Measurements from ENCODE around the gene PIP5K1B.

PIP5K1B gene

GRCh38 chr9:68860419-68860818 is 155.4 kb downstream of the PIP5K1B start:
- no peaks in the 10 kb centered on the region for H3K27me3 ChIP-seq (ENCODE audit: control insufficient read depth, insufficient read depth, low read length)
- H3K9ac ChIP-seq (ENCODE audit: low read depth, low read length): no peak overlapping the region
- no peak overlapping the region for H3K27ac ChIP-seq (ENCODE audit: low read depth, low read length)
- H3K36me3 ChIP-seq (ENCODE audit: control insufficient read depth, insufficient read depth, low read length): no peaks in the 10 kb centered on the region
- H3K4me3 ChIP-seq (ENCODE audit: low read depth, low read length): no peak overlapping the region
- peaks cover 3% of the 10 kb centered on the region; the same call in 1 of the 2 replicates for H3K4me1 ChIP-seq (ENCODE audit: control insufficient read depth, insufficient read depth, low read length)
- H3K9me3 ChIP-seq (ENCODE audit: control insufficient read depth, insufficient read depth, low read length): no peaks in the 10 kb centered on the region

- H3K4me1 ChIP-seq (ENCODE audit: control insufficient read depth, insufficient read depth, low read length): peaks cover 8% of the 10 kb centered on the region; the same call in 1 of the 2 replicates
- H3K9ac ChIP-seq (ENCODE audit: low read depth, low read length): no peak overlapping the region
- H3K27ac ChIP-seq (ENCODE audit: low read depth, low read length): no peak overlapping the region
- no peaks in the 10 kb centered on the region for H3K27me3 ChIP-seq (ENCODE audit: control insufficient read depth, insufficient read depth, low read length)
- no peak overlapping the region for H3K4me3 ChIP-seq (ENCODE audit: low read depth, low read length)
- H3K36me3 ChIP-seq (ENCODE audit: control insufficient read depth, insufficient read depth, low read length): no peaks in the 10 kb centered on the region
- H3K9me3 ChIP-seq (ENCODE audit: control insufficient read depth, insufficient read depth, low read length): no peaks in the 10 kb centered on the region
These were observed 156.4 kb downstream of the PIP5K1B start for GRCh38 chr9:68861436-68861835.

GRCh38 chr9:68867066-68867465 is 162.0 kb downstream of the PIP5K1B start:
- Histone ChIP-seq H3K27me3 (ENCODE audit: control insufficient read depth, insufficient read depth, low read length) (no peaks in the 10 kb centered on the region), H3K27ac (ENCODE audit: low read depth, low read length) (no peak overlapping the region), H3K4me3 (ENCODE audit: low read depth, low read length) (no peak overlapping the region)

GRCh38 chr9:68869022-68869421 is 164.0 kb downstream of the PIP5K1B start:
- H3K27me3 ChIP-seq (ENCODE audit: control insufficient read depth, insufficient read depth, low read length): no peaks in the 10 kb centered on the region
- no peak overlapping the region for H3K27ac ChIP-seq (ENCODE audit: low read depth, low read length)
- H3K4me1 ChIP-seq (ENCODE audit: control insufficient read depth, insufficient read depth, low read length): peaks cover 61% of the 10 kb centered on the region
- H3K9me3 ChIP-seq (ENCODE audit: control insufficient read depth, insufficient read depth, low read length): no peaks in the 10 kb centered on the region
- H3K9ac ChIP-seq (ENCODE audit: low read depth, low read length): no peak overlapping the region
- no peak overlapping the region for H3K4me3 ChIP-seq (ENCODE audit: low read depth, low read length)
- no peaks in the 10 kb centered on the region for H3K36me3 ChIP-seq (ENCODE audit: control insufficient read depth, insufficient read depth, low read length)

More at GRCh38 chr9:68867066-68867465, 162.0 kb downstream of the PIP5K1B start:
- Histone ChIP-seq H3K36me3 (ENCODE audit: control insufficient read depth, insufficient read depth, low read length) (no peaks in the 10 kb centered on the region), H3K9ac (ENCODE audit: low read depth, low read length) (no peak overlapping the region), H3K4me1 (ENCODE audit: control insufficient read depth, insufficient read depth, low read length) (peaks cover 46% of the 10 kb centered on the region), H3K9me3 (ENCODE audit: control insufficient read depth, insufficient read depth, low read length) (no peaks in the 10 kb centered on the region)

GRCh38 chr9:68870086-68870485 is 165.0 kb downstream of the PIP5K1B start:
- H3K27ac ChIP-seq (ENCODE audit: low read depth, low read length): no peak overlapping the region
- H3K9ac ChIP-seq (ENCODE audit: low read depth, low read length): 0 out of 2 replicates have a peak overlapping the region, but pooled peaks have one; percentile 2
- no peaks in the 10 kb centered on the region for H3K36me3 ChIP-seq (ENCODE audit: control insufficient read depth, insufficient read depth, low read length)
- no peaks in the 10 kb centered on the region for H3K27me3 ChIP-seq (ENCODE audit: control insufficient read depth, insufficient read depth, low read length)
- no peaks in the 10 kb centered on the region for H3K9me3 ChIP-seq (ENCODE audit: control insufficient read depth, insufficient read depth, low read length)
- peaks cover 72% of the 10 kb centered on the region for H3K4me1 ChIP-seq (ENCODE audit: control insufficient read depth, insufficient read depth, low read length)
- H3K4me3 ChIP-seq (ENCODE audit: low read depth, low read length): no peak overlapping the region

GRCh38 chr9:68871236-68871635 is 166.2 kb downstream of the PIP5K1B start:
- Histone ChIP-seq H3K36me3 (ENCODE audit: control insufficient read depth, insufficient read depth, low read length) (no peaks in the 10 kb centered on the region), H3K4me3 (ENCODE audit: low read depth, low read length) (no peak overlapping the region), H3K9ac (ENCODE audit: low read depth, low read length) (peak overlapping the region; percentile 56; the same call in 1 of the 2 replicates), H3K27ac (ENCODE audit: low read depth, low read length) (peak overlapping the region; percentile 96), H3K27me3 (ENCODE audit: control insufficient read depth, insufficient read depth, low read length) (no peaks in the 10 kb centered on the region), H3K9me3 (ENCODE audit: control insufficient read depth, insufficient read depth, low read length) (no peaks in the 10 kb centered on the region), H3K4me1 (ENCODE audit: control insufficient read depth, insufficient read depth, low read length) (peaks cover 73% of the 10 kb centered on the region)

GRCh38 chr9:68872026-68872501 is 167.0 kb downstream of the PIP5K1B start:
- Histone ChIP-seq H3K9me3 (ENCODE audit: control insufficient read depth, insufficient read depth, low read length) (no peaks in the 10 kb centered on the region), H3K36me3 (ENCODE audit: control insufficient read depth, insufficient read depth, low read length) (no peaks in the 10 kb centered on the region), H3K27ac (ENCODE audit: low read depth, low read length) (peak overlapping the region; percentile 96), H3K27me3 (ENCODE audit: control insufficient read depth, insufficient read depth, low read length) (no peaks in the 10 kb centered on the region), H3K4me1 (ENCODE audit: control insufficient read depth, insufficient read depth, low read length) (peaks cover 78% of the 10 kb centered on the region), H3K4me3 (ENCODE audit: low read depth, low read length) (peak overlapping the region; percentile 14; the same call in 1 of the 2 replicates), H3K9ac (ENCODE audit: low read depth, low read length) (peak overlapping the region; percentile 56)

GRCh38 chr9:68873179-68873578 is 168.1 kb downstream of the PIP5K1B start:
- peaks cover 76% of the 10 kb centered on the region for H3K4me1 ChIP-seq (ENCODE audit: control insufficient read depth, insufficient read depth, low read length)
- no peaks in the 10 kb centered on the region for H3K9me3 ChIP-seq (ENCODE audit: control insufficient read depth, insufficient read depth, low read length)
- H3K36me3 ChIP-seq (ENCODE audit: control insufficient read depth, insufficient read depth, low read length): no peaks in the 10 kb centered on the region
- H3K9ac ChIP-seq (ENCODE audit: low read depth, low read length): peak overlapping the region; percentile 4; the same call in 1 of the 2 replicates
- H3K27me3 ChIP-seq (ENCODE audit: control insufficient read depth, insufficient read depth, low read length): no peaks in the 10 kb centered on the region
- peak overlapping the region; percentile 96 for H3K27ac ChIP-seq (ENCODE audit: low read depth, low read length)
- no peak overlapping the region for H3K4me3 ChIP-seq (ENCODE audit: low read depth, low read length)

GRCh38 chr9:68876273-68876672 is 171.2 kb downstream of the PIP5K1B start:
- Histone ChIP-seq H3K9ac (ENCODE audit: low read depth, low read length) (no peak overlapping the region), H3K9me3 (ENCODE audit: control insufficient read depth, insufficient read depth, low read length) (no peaks in the 10 kb centered on the region), H3K4me3 (ENCODE audit: low read depth, low read length) (no peak overlapping the region), H3K27ac (ENCODE audit: low read depth, low read length) (no peak overlapping the region), H3K4me1 (ENCODE audit: control insufficient read depth, insufficient read depth, low read length) (peaks cover 47% of the 10 kb centered on the region), H3K27me3 (ENCODE audit: control insufficient read depth, insufficient read depth, low read length) (no peaks in the 10 kb centered on the region), H3K36me3 (ENCODE audit: control insufficient read depth, insufficient read depth, low read length) (no peaks in the 10 kb centered on the region)

- no peaks in the 10 kb centered on the region for H3K27me3 ChIP-seq (ENCODE audit: control insufficient read depth, insufficient read depth, low read length)
- no peak overlapping the region for H3K27ac ChIP-seq (ENCODE audit: low read depth, low read length)
- peaks cover 43% of the 10 kb centered on the region for H3K4me1 ChIP-seq (ENCODE audit: control insufficient read depth, insufficient read depth, low read length)
- H3K4me3 ChIP-seq (ENCODE audit: low read depth, low read length): no peak overlapping the region
- H3K36me3 ChIP-seq (ENCODE audit: control insufficient read depth, insufficient read depth, low read length): no peaks in the 10 kb centered on the region
- H3K9me3 ChIP-seq (ENCODE audit: control insufficient read depth, insufficient read depth, low read length): no peaks in the 10 kb centered on the region
- H3K9ac ChIP-seq (ENCODE audit: low read depth, low read length): no peak overlapping the region
These were observed 171.6 kb downstream of the PIP5K1B start for GRCh38 chr9:68876681-68877080.

GRCh38 chr9:68877219-68877618 is 172.2 kb downstream of the PIP5K1B start:
- no peak overlapping the region for H3K9ac ChIP-seq (ENCODE audit: low read depth, low read length)
- no peaks in the 10 kb centered on the region for H3K9me3 ChIP-seq (ENCODE audit: control insufficient read depth, insufficient read depth, low read length)
- no peak overlapping the region for H3K4me3 ChIP-seq (ENCODE audit: low read depth, low read length)
- H3K27me3 ChIP-seq (ENCODE audit: control insufficient read depth, insufficient read depth, low read length): no peaks in the 10 kb centered on the region
- H3K36me3 ChIP-seq (ENCODE audit: control insufficient read depth, insufficient read depth, low read length): no peaks in the 10 kb centered on the region
- H3K27ac ChIP-seq (ENCODE audit: low read depth, low read length): no peak overlapping the region
- H3K4me1 ChIP-seq (ENCODE audit: control insufficient read depth, insufficient read depth, low read length): peaks cover 38% of the 10 kb centered on the region

Measured in HUES48 (cell line).